ENCODE data around the gene HOXC5.
"Not testable (repeated sequence)": the region's sequence is repeated elsewhere in the genome, so short reads cannot be mapped to it uniquely, and the experiment has no call there.

The HOXC5 gene

GRCh38 chr12:54077843-54078242 lies 45.0 kb downstream of the HOXC5 start:
- DNase-seq = not testable (repeated sequence)

GRCh38 chr12:54079115-54079514 lies 46.3 kb downstream of the HOXC5 start:
- not testable (repeated sequence) for DNase-seq

DNA sequence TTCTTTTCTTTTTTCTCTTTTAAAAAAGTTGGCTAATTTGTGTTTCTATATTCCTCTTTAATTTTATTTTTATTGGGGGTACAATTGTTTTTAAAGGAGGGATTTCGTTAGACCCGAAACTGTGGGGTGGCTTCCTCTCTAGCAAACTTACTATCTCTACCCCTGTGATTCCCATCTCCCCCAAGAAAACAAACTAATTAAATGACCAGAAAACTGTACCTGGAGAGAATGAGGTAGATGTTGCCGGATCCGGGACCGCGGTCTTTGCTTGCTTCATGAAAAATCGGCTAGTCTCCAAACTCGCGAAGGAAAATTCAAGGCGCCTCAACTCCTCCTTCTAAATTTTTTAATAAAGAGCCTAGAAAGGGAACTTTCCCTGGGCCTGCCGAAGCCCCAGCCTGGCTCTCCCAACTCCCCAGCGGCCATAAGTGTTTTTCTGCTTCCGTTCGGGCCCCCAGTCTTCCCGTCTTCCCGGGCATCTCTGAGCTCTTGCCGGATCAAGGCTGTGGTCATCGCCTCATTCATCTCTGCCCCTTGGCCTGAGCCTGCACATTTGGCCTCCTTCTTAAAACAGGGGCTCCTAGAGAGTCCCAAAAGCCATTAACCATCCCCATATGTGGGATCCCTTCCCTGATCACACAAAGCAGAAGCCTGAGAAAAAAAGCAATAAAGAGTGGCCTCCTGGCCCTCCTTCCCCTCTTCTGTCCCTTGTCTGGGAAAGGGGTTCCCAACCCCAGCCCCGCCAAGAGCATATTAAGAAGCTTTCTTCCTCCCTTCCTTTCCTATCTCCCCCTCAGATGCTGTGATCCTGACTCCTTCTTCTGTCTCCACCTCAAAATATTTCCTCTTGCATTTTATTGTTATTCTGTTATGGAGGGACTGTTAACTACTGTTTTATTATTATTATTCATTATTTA lies 47.4 kb downstream of the HOXC5 start:
- DNase-seq = not testable (repeated sequence)

DNA sequence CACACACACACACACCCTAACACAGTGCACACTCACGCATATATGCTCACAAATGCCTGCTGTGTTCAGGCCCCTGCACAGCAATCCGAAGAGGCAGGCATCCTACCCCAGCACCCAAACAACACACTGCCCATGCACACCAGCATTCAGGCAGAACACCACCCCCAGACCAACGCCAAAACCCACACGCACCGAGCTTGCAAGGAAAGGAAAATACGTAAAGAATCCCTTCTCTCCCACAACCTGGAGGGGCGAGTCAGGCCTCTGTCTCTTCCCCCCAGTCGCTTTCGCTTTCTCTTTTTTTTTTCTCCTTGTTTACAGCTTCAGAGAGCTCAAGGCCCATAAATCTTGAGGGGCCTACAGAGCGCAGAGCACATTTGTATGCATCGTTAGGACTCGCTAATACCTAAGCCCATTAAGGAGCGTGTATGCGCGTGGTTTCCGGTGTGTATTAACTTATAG lies 48.2 kb downstream of the HOXC5 start:
- not testable (repeated sequence) for DNase-seq

- DNase-seq = not testable (repeated sequence)
These were observed 48.9 kb downstream of the HOXC5 start for GRCh38 chr12:54081581-54082396.

DNA sequence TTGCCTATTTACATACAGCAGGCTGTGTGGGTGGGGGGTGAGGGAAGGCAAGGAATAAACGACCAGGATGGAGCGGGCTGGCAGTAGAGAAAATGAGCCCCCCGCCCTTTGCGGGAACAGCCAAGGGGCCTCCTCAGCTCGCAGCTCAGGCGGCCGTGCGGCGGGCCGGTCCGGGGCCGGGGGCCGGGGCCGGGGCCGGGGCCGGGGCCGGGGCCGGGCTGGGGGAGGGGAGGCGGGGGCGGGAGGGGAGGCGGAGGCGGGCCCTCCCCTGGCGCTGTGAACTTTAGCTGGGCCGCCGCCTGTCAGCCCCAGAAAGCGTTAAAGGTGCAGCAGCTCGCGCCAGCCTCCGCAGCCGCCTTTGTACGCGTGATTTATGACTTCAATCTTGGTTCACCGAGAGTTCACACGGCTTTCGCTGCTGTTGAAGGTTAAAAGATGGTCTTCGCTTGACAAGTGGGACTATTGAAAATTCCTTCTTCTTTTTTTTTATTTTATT lies 49.6 kb downstream of the HOXC5 start:
- DNase-seq = no peak
